ENCODE results near the gene SASH3.

SASH3 gene

DNA sequence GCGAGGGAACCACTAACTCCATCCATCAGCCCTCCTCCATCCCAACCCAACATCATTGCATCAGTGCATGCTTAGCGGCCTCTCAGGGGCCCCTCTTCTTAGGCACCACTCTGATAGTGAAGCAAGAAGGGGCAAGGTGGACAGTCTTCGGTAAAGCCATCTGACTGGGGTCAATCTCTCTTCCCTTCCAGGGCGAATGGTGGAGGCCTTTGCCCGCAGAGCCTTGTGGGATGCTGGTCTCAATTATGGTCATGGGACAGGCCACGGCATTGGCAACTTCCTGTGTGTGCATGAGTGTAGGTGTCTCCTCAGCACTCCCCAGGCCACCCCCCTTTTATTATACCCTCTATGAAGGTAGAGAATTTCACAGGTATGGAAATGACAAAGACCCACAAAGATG is 18.8 kb upstream of the SASH3 start:
- TF ChIP-seq CEBPB (IDR thresholded peaks at IDR 0.05) (no peak), TEAD4 (IDR thresholded peaks at IDR 0.05) (no peak), TCF12 (IDR thresholded peaks at IDR 0.05; ENCODE audit: low read depth) (no peak), EP300 (IDR thresholded peaks at IDR 0.05; ENCODE audit: borderline replicate concordance) (no peak), YY1 (IDR thresholded peaks at IDR 0.05; ENCODE audit: low read depth) (no peak), RAD21 (IDR thresholded peaks at IDR 0.05; ENCODE audit: low read depth) (no peak), NFIC (IDR thresholded peaks at IDR 0.05) (no peak), ZBTB7A (IDR thresholded peaks at IDR 0.05; ENCODE audit: low read depth) (no peak), TAF1 (IDR thresholded peaks at IDR 0.05; ENCODE audit: low read depth) (no peak)
- TF ChIP-seq, protein P1, sequence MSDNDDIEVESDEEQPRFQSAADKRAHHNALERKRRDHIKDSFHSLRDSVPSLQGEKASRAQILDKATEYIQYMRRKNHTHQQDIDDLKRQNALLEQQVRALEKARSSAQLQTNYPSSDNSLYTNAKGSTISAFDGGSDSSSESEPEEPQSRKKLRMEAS (IDR thresholded peaks at IDR 0.05) = no peak
- TF ChIP-seq, protein P2, sequence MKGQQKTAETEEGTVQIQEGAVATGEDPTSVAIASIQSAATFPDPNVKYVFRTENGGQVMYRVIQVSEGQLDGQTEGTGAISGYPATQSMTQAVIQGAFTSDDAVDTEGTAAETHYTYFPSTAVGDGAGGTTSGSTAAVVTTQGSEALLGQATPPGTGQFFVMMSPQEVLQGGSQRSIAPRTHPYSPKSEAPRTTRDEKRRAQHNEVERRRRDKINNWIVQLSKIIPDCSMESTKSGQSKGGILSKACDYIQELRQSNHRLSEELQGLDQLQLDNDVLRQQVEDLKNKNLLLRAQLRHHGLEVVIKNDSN (IDR thresholded peaks at IDR 0.05) = no peak
- TF ChIP-seq, protein P3, sequence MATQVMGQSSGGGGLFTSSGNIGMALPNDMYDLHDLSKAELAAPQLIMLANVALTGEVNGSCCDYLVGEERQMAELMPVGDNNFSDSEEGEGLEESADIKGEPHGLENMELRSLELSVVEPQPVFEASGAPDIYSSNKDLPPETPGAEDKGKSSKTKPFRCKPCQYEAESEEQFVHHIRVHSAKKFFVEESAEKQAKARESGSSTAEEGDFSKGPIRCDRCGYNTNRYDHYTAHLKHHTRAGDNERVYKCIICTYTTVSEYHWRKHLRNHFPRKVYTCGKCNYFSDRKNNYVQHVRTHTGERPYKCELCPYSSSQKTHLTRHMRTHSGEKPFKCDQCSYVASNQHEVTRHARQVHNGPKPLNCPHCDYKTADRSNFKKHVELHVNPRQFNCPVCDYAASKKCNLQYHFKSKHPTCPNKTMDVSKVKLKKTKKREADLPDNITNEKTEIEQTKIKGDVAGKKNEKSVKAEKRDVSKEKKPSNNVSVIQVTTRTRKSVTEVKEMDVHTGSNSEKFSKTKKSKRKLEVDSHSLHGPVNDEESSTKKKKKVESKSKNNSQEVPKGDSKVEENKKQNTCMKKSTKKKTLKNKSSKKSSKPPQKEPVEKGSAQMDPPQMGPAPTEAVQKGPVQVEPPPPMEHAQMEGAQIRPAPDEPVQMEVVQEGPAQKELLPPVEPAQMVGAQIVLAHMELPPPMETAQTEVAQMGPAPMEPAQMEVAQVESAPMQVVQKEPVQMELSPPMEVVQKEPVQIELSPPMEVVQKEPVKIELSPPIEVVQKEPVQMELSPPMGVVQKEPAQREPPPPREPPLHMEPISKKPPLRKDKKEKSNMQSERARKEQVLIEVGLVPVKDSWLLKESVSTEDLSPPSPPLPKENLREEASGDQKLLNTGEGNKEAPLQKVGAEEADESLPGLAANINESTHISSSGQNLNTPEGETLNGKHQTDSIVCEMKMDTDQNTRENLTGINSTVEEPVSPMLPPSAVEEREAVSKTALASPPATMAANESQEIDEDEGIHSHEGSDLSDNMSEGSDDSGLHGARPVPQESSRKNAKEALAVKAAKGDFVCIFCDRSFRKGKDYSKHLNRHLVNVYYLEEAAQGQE (IDR thresholded peaks at IDR 0.05; ENCODE audit: low read depth) = no peak

DNA sequence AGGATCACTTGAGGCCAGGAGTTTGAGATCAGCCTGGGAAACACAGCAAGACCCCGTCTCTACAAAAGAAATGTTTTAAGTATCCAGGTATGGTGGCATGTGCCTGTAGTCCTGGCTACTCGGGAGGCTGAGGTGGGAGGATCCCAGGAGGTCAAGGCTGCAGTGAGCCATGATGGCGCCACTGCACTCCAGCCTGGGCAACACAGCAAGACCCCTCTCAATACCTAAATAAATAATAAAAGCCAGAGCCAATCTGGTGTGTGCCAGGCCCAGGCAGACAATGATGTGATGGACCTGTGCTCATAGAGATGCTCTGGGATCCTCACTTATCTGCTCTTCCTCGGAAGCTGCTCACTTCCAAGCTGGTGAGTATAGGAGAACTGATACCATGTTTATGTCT is 18.2 kb upstream of the SASH3 start:
- TF ChIP-seq, protein P1 (IDR thresholded peaks at IDR 0.05) = no peak
- TF ChIP-seq ZBTB7A (IDR thresholded peaks at IDR 0.05; ENCODE audit: low read depth) = no peak
- TF ChIP-seq EGR1 (IDR thresholded peaks at IDR 0.05) = no peak
- TF ChIP-seq TEAD4 (IDR thresholded peaks at IDR 0.05) = no peak
- no peak for TF ChIP-seq TAF1 (IDR thresholded peaks at IDR 0.05; ENCODE audit: low read depth)
- TF ChIP-seq, protein P3 (IDR thresholded peaks at IDR 0.05; ENCODE audit: low read depth) = no peak
- no peak for TF ChIP-seq TCF12 (IDR thresholded peaks at IDR 0.05; ENCODE audit: low read depth)
- TF ChIP-seq, protein P2 (IDR thresholded peaks at IDR 0.05) = no peak
- no peak for TF ChIP-seq FOXM1 (IDR thresholded peaks at IDR 0.05; ENCODE audit: borderline replicate concordance, low read depth)
- no peak for TF ChIP-seq CREB1 (IDR thresholded peaks at IDR 0.05; ENCODE audit: low read depth)
- no peak for TF ChIP-seq CEBPB (IDR thresholded peaks at IDR 0.05)
- TF ChIP-seq NFIC (IDR thresholded peaks at IDR 0.05) = no peak
- TF ChIP-seq YY1 (IDR thresholded peaks at IDR 0.05; ENCODE audit: low read depth) = no peak
- no peak for TF ChIP-seq EP300 (IDR thresholded peaks at IDR 0.05; ENCODE audit: borderline replicate concordance)
- no peak for TF ChIP-seq RAD21 (IDR thresholded peaks at IDR 0.05; ENCODE audit: low read depth)

DNA sequence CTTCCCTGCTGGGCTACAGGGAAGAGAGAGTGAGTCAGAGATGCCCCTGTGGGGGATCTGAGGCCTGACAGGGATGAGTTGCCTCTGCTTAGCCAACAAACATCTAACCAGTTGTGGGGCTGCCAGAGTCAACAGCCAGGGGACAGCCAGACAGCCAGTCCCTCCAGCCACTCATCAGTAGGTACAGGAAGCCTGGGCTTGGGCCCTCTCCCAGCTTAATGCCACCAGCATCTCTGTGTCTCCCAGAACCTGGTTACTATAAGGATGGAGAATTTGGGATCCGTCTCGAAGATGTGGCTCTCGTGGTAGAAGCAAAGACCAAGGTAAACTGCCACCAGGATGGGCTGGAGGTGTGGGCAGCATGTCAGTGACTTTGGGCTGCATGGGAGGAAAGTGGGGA is 17.3 kb upstream of the SASH3 start:
- no peak for TF ChIP-seq ZBTB7A (IDR thresholded peaks at IDR 0.05; ENCODE audit: low read depth)
- no peak for TF ChIP-seq TCF12 (IDR thresholded peaks at IDR 0.05; ENCODE audit: low read depth)
- TF ChIP-seq CREB1 (IDR thresholded peaks at IDR 0.05; ENCODE audit: low read depth) = no peak
- no peak for TF ChIP-seq RAD21 (IDR thresholded peaks at IDR 0.05; ENCODE audit: low read depth)
- TF ChIP-seq, protein P3 (IDR thresholded peaks at IDR 0.05; ENCODE audit: low read depth) = no peak
- TF ChIP-seq FOXM1 (IDR thresholded peaks at IDR 0.05; ENCODE audit: borderline replicate concordance, low read depth) = no peak
- TF ChIP-seq, protein P2 (IDR thresholded peaks at IDR 0.05) = no peak
- TF ChIP-seq CEBPB (IDR thresholded peaks at IDR 0.05) = no peak
- no peak for TF ChIP-seq TAF1 (IDR thresholded peaks at IDR 0.05; ENCODE audit: low read depth)

DNA sequence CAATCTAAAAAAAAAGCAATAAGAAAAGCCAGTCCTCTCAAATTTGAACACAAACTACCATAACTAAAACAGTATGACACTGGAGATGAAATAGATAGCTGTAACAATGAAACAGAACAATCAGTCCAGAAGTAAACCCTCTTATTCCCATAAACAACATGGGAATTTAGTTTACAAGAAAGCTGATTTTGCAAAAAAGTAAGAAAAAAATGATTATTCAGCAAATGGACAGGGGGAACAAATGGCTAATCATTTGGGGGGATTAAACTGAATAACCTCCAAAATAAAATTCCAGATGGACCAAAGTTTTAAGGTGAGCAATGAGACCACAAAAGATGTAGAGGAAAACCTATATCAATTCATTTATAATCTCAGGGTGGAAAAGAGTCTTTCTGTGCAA is 16.1 kb upstream of the SASH3 start:
- TF ChIP-seq CREB1 (IDR thresholded peaks at IDR 0.05; ENCODE audit: low read depth) (no peak), EP300 (IDR thresholded peaks at IDR 0.05; ENCODE audit: borderline replicate concordance) (no peak), EGR1 (IDR thresholded peaks at IDR 0.05) (no peak), TAF1 (IDR thresholded peaks at IDR 0.05; ENCODE audit: low read depth) (no peak), NFIC (IDR thresholded peaks at IDR 0.05) (no peak), YY1 (IDR thresholded peaks at IDR 0.05; ENCODE audit: low read depth) (no peak), CEBPB (IDR thresholded peaks at IDR 0.05) (no peak), FOXM1 (IDR thresholded peaks at IDR 0.05; ENCODE audit: borderline replicate concordance, low read depth) (no peak)
- TF ChIP-seq, protein P2 (IDR thresholded peaks at IDR 0.05) = no peak
- TF ChIP-seq, protein P1 (IDR thresholded peaks at IDR 0.05) = no peak
